ENCODE data around the gene TSPAN2. TPM values are rescaled to one million over a fixed set of nuclear protein-coding genes. Genes with fewer than 3 reads are reported as not detected.

Gene TSPAN2
- total RNA-seq, 1 donor from 2014 or later, result 4.3 TPM

DNA sequence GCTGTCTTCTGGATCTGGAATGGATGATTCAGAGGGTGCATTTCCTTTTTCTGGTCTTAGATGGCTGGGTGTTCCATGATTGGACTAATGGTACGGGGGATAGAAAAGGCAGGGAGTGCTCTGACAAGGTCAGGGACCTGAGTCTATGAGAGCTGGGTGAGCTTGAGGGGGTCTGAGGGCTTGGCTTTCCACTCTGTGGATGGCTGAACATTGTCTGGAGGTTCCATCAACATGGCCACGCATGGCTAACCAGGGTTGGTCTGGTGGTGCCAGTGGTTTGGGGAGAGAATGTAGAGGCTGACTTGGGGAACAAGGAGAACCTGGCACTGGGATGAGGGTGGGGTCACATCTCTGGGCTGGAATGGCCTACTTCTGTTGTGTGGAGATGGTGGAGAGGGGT lies 41.5 kb upstream of the TSPAN2 start:
- H3K4me1 ChIP-seq, result no peaks in the 10 kb centered on the region
- H3K27ac ChIP-seq, result no peak overlapping the region
- no peaks in the 10 kb centered on the region for H3K36me3 ChIP-seq
- no peaks in the 10 kb centered on the region for H3K27me3 ChIP-seq (ENCODE audit: low read depth)
- DNase-seq, result no peak
- H3K4me3 ChIP-seq, result no peak overlapping the region
- no peak for ATAC-seq
- H3K9me3 ChIP-seq, result no peaks in the 10 kb centered on the region
- TF ChIP-seq, protein P1, sequence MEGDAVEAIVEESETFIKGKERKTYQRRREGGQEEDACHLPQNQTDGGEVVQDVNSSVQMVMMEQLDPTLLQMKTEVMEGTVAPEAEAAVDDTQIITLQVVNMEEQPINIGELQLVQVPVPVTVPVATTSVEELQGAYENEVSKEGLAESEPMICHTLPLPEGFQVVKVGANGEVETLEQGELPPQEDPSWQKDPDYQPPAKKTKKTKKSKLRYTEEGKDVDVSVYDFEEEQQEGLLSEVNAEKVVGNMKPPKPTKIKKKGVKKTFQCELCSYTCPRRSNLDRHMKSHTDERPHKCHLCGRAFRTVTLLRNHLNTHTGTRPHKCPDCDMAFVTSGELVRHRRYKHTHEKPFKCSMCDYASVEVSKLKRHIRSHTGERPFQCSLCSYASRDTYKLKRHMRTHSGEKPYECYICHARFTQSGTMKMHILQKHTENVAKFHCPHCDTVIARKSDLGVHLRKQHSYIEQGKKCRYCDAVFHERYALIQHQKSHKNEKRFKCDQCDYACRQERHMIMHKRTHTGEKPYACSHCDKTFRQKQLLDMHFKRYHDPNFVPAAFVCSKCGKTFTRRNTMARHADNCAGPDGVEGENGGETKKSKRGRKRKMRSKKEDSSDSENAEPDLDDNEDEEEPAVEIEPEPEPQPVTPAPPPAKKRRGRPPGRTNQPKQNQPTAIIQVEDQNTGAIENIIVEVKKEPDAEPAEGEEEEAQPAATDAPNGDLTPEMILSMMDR (IDR thresholded peaks at IDR 0.05), result no peak
- intact Hi-C loops (cut with DNase I), result loop anchor here (10.0 kb wide), 1 partner anchor 464 kb away; no protein-coding TSS in a partner anchor

DNA sequence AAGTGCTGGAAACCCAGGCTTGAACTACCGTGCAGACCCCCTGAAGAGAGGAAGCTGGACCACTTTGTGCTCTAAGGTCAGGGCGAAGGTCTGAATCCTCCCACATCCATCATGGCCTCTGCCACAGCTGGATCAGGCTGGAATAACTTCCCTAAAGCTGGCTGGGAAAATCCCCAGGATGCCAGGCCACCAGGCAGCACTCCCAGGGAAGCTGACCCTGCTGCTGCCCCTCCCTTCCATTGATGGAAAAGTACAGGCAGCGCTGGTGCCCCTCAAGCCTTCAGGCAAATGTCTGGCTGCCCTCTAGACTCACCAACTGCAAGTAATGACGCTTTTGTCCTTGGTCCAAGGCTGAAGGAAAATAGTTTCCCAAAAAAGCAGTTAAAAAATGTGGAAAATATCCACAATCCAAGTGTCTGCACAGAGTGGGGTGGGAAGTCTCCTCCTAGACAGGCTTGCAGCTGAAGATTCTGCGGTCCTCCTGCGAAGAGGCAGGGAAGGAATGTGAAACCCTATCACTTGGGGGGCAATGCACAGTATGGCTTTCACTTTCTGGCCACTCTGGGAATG lies 39.9 kb upstream of the TSPAN2 start:
- intact Hi-C loops (cut with DNase I), result no loop called here
- TF ChIP-seq, protein P1 (IDR thresholded peaks at IDR 0.05), result no peak
- DNase-seq, result no peak

DNA sequence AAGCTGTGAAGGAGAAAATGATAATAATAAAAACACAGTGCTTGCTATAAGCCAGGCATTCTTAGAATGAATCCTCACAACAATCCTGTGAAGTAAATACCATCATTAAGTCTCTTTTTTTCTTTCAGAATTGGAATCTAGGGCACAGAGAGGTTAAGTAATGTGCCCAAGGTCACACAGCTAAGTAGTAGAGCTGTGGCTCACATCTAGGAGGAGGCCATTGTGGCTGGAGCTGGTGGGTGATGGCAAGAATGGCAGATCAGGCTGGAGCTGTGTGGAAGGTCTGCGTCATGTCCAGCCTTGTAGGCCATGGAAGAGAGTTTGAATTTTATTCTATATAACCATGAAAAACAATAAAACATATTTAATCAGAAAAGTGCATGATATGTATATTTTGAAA lies 38.2 kb upstream of the TSPAN2 start:
- DNase-seq, result no peak
- Histone ChIP-seq H3K4me1 (no peaks in the 10 kb centered on the region), H3K27ac (no peak overlapping the region), H3K4me3 (no peak overlapping the region), H3K27me3 (ENCODE audit: low read depth) (peaks cover 3% of the 10 kb centered on the region), H3K36me3 (no peaks in the 10 kb centered on the region), H3K9me3 (peaks cover 14% of the 10 kb centered on the region)
- ATAC-seq, result no peak
- intact Hi-C loops (cut with DNase I), result no loop called here
- TF ChIP-seq, protein P1 (IDR thresholded peaks at IDR 0.05), result no peak

More for the DNA sequence above, 39.9 kb upstream of the TSPAN2 start:
- Histone ChIP-seq H3K27ac (no peak overlapping the region), H3K4me3 (no peak overlapping the region), H3K27me3 (ENCODE audit: low read depth) (no peaks in the 10 kb centered on the region), H3K4me1 (no peaks in the 10 kb centered on the region), H3K36me3 (no peaks in the 10 kb centered on the region), H3K9me3 (peaks cover 4% of the 10 kb centered on the region)
- ATAC-seq, result no peak

DNA sequence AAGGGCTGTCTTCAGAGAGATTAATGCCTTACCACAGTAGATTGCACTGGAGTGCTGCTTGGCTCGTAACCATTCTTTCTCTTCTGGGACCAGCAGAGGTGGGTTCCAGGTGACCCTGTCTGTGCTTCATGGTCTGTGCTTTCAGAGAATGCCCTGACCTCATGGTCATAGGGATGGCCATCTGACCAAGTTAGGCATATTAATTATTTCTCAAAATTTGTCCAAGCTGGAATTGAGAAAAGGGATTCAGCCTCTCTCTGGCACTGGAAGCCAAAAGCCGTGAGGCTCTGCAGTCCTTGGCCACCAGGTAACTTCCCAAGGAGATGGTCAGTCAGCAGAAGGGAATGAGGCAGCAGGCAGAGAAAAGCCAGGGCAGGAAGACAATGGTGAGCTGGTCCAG lies 37.2 kb upstream of the TSPAN2 start:
- ATAC-seq (no peak), DNase-seq (no peak)
- no peak overlapping the region for H3K4me3 ChIP-seq
- peaks cover 8% of the 10 kb centered on the region for H3K27me3 ChIP-seq (ENCODE audit: low read depth)
- no peak overlapping the region for H3K27ac ChIP-seq
- intact Hi-C loops (cut with DNase I), result no loop called here
- no peaks in the 10 kb centered on the region for H3K4me1 ChIP-seq
- no peaks in the 10 kb centered on the region for H3K36me3 ChIP-seq
- peaks cover 14% of the 10 kb centered on the region for H3K9me3 ChIP-seq
- TF ChIP-seq, protein P1 (IDR thresholded peaks at IDR 0.05), result no peak

DNA sequence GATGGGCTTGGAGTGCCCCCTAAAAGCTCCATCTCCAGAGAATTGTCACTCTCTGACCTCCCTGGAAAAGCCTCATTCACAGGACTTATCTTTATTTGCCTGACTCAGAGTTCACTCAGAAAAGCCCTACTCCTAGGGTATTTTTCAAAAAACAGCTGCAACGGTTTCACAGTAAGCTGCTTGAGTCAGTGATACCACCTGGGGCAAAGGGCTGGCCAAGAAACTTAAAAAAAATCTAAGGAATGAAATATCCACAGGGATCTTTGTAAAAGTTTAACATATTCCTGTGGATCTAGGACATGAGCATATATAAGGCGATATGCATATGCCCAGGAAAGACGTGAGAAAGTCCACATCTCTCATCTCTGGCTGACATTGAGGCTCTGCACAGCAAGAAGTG lies 33.8 kb upstream of the TSPAN2 start:
- TF ChIP-seq, protein P1 (IDR thresholded peaks at IDR 0.05), result no peak
- Histone ChIP-seq H3K27me3 (ENCODE audit: low read depth) (peaks cover 12% of the 10 kb centered on the region), H3K9me3 (peaks cover 14% of the 10 kb centered on the region), H3K4me3 (no peak overlapping the region), H3K4me1 (no peaks in the 10 kb centered on the region), H3K27ac (no peak overlapping the region), H3K36me3 (no peaks in the 10 kb centered on the region)
- DNase-seq (no peak), ATAC-seq (no peak)
- intact Hi-C loops (cut with DNase I), result no loop called here

All from lower lobe of right lung (tissue), 2 donors.